AG04449 (cell line): ENCODE results near the gene SDF2.

Source experiments
- CTCF ChIA-PET: fragments of 350-600 bp; formaldehyde crosslinking; extraction: SDS; loops from one replicate; lab custom pipeline; 2021; ENCODE audit warnings: antibody characterized with exemption; lab: Yijun Ruan, JAX
- POLR2A ChIA-PET: fragments of 400-600, 350-600 bp; formaldehyde crosslinking; extraction: SDS; loops from one replicate; lab custom pipeline; 2020; ENCODE audit warnings: antibody characterized with exemption, inconsistent platforms; lab: Yijun Ruan, JAX
- DNase-seq: peaks from one replicate; pipeline ENCODE4 v3.0.0-alpha.2; 2010; ENCODE audit warnings: low read depth, low spot score
- H3K4me3 ChIP-seq: 2 replicates; pipeline ENCODE4 v1.5.1; 2011; ENCODE audit warnings: low read depth, mild to moderate bottlenecking, control low read depth, low read length
- CTCF ChIP-seq: IDR thresholded peaks from one replicate; pipeline ENCODE4 v1.5.1; 2011; ENCODE audit warnings: mild to moderate bottlenecking, moderate library complexity, low read length, control low read depth, inconsistent platforms; ENCODE audit not compliant: insufficient read depth; ENCODE audit errors: missing control alignments

The SDF2 gene

GRCh38 chr17:28700830-28701492 lies 39.3 kb upstream of the SDF2 start:
- H3K4me3 ChIP-seq = no peak overlapping the region
- CTCF ChIA-PET = no interaction called here
- TF ChIP-seq CTCF = no peak
- POLR2A ChIA-PET = interaction anchor here (0.9 kb wide), 1 partner anchor 10 kb away, joined by 3 read pairs; the partner anchor contains the start of gene PROCA1
- DNase-seq = no peak

GRCh38 chr17:28700278-28700677 lies 38.6 kb upstream of the SDF2 start:
- no peak for TF ChIP-seq CTCF
- ChIA-PET POLR2A (no interaction called here), CTCF (no interaction called here)
- no peak overlapping the region for H3K4me3 ChIP-seq
- DNase-seq = no peak

DNA sequence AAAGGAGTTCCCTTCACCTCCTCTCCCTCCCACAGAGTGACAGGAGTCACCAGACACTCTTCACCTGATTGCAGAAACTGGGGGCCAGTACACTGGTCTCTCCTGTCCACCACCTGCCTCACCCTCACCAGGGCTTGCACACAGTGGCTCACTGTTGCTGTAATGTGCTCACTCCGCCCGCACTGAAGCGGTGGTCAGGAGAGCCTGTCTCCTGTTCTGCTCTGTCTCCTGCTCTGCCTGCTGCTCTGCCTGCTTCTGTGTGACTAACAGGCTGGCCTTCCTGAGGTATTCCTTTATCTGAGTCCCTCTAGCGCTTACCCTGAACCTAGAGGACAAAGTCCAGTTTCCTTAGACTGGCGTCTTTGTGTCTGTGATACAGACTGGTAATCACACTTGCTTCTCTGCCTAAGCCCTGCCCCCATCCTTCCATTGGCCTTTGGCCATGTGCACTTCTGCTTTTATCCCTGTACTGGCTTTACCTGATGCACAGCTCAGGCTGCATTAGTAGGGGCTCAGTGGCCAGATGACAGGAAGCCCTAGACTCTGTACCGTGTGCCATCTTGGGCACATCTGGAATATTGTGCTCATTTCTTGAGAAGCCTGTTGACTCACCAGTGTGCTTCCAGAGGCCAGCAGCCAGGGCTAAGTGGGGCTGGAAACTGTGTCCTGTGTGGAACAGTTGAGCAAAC lies 36.7 kb upstream of the SDF2 start:
- no peak for DNase-seq
- ChIA-PET POLR2A (no interaction called here), CTCF (interaction anchor here (0.6 kb wide), 1 partner anchor 22 kb away, joined by 3 read pairs; no protein-coding TSS in a partner anchor)
- no peak for TF ChIP-seq CTCF
- no peak overlapping the region for H3K4me3 ChIP-seq

GRCh38 chr17:28693869-28694268 lies 32.2 kb upstream of the SDF2 start:
- no peak for TF ChIP-seq CTCF
- POLR2A ChIA-PET = interaction anchor here (1.2 kb wide), 1 partner anchor 13 kb away, joined by 3 read pairs; no protein-coding TSS in a partner anchor
- CTCF ChIA-PET = interaction anchor here (0.8 to 2.1 kb wide), 2 partner anchors 46 to 47 kb away, joined by 3 to 4 read pairs; no protein-coding TSS in a partner anchor
- H3K4me3 ChIP-seq = no peak overlapping the region
- DNase-seq = no peak

GRCh38 chr17:28689011-28689410 lies 27.3 kb upstream of the SDF2 start:
- no peak for TF ChIP-seq CTCF
- POLR2A ChIA-PET = no interaction called here

GRCh38 chr17:28688481-28688880 lies 26.8 kb upstream of the SDF2 start:
- no peak for TF ChIP-seq CTCF
- no peak overlapping the region for H3K4me3 ChIP-seq
- no peak for DNase-seq
- CTCF ChIA-PET = interaction anchor here (0.6 kb wide), 1 partner anchor 68 kb away, joined by 3 read pairs; no protein-coding TSS in a partner anchor
- POLR2A ChIA-PET = no interaction called here

More at GRCh38 chr17:28689011-28689410, 27.3 kb upstream of the SDF2 start:
- DNase-seq = no peak
- no peak overlapping the region for H3K4me3 ChIP-seq
- CTCF ChIA-PET = no interaction called here
